Hematopoietic multipotent progenitor cell treated with erythropoietin and hydrocortisone succinate and interleukin-3 and kit ligand, for 6 days (in vitro differentiated cells): Measurements from ENCODE around the gene KCNQ5.
A peak's percentile ranks its signal among the peaks of the same experiment; 100 is the strongest.

ENCODE experiments used
- DNase-seq: peaks from one replicate; pipeline ENCODE4 v3.0.0-alpha.2; 2015

Gene KCNQ5

GRCh38 chr6:73027691-73028090 is 405.8 kb downstream of the KCNQ5 start:
- no peak for DNase-seq

GRCh38 chr6:73028124-73028766 is 406.4 kb downstream of the KCNQ5 start:
- peak; percentile 6 for DNase-seq

GRCh38 chr6:73028893-73029450 is 407.1 kb downstream of the KCNQ5 start:
- DNase-seq = no peak

DNA sequence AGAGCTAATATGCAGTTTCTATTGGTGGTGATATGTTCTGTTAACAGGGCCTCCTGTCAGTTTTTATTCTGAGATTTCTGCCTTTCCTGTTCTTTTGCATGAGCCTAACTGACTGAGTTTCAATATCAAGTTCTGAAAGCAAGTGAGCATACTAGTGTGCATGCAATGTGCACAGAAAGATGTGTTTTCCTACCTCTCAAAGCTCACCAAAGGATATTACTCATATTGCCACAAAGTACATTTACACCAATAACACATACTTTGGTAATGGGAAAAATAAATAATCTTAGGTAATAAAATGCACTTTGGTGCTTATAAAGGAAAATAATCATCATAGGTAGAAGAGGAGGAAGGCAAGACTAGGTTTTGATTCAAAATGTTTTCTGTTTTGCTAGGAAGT is 408.4 kb downstream of the KCNQ5 start:
- no peak for DNase-seq

GRCh38 chr6:73030791-73031782 is 409.2 kb downstream of the KCNQ5 start:
- DNase-seq = no peak

GRCh38 chr6:73032586-73032985 is 410.7 kb downstream of the KCNQ5 start:
- no peak for DNase-seq

DNA sequence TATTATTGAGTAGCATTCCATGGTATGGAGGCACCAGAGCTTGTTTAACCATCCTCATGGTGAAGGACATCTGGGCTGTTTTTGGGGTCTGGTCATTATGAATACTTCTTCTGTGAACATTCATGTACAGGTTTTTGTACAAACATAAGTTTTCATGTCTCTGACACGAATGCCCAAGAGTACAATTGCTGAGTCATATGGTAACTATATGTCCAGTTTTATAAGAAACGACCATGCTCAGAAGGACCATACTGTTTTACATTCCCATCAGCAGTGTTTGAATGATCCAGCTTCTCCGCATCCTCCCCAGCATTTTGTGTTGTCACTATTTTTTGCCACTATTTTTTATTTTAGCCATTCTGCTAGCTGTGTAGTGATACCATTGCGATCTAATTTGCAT is 414.8 kb downstream of the KCNQ5 start:
- DNase-seq = no peak

DNA sequence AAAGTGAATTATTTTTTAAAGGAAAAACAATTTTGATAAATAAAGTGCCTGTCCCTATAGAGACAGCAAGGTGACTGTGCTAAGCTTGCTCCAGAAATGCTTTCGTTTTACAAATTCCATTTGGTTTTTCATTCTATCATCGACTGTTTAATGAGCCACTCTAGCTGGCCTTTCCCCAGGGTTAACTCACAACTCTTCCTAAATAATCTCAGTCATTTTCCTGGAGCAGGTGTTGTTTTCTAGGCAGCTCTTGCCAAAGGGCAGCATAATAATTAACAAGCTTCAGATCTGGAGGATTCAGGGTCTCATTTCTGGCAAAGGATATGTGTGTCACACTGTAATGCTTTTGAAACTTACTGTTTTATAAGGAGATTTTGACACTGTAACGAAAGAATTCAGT is 419.2 kb downstream of the KCNQ5 start:
- no peak for DNase-seq

DNA sequence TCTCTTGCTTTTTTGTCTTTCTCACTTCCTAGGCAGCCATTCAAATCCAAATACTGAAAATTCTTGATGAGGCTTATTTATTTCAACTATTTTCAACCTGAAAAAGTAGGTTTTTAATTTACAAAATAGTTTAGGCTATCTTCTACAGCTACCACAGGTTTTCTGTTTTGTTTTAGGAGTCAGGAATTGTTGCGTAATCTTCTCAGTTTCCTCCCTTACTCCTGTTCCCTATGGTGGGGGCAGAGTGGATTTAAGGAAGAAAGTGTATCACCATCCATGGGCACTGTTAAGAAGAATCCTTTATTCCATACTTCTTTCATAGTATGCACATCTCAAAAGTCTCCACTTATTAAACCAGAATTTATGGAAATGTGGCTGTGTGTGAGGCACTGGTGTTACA is 421.0 kb downstream of the KCNQ5 start:
- DNase-seq = no peak

GRCh38 chr6:73043446-73043845 is 421.6 kb downstream of the KCNQ5 start:
- DNase-seq = no peak

GRCh38 chr6:73045609-73046008 is 423.7 kb downstream of the KCNQ5 start:
- no peak for DNase-seq

DNA sequence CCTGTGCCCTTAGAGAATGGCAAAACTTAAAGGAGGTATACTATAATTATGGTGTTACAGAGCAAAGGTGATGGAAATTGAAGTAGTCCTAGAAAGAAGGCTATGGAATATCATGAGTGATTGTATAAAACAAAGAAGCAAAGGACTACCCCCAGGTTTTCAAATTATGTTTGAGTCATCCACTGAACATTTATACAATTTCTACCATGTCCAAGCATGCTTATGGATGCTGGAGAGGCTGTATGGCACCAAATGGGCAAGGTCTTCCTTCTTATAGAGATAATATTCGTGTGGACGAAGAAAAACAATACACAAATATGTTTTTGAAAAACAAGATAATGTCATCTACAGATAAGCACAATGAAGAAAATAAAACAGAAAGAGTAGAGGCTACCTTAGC is 425.9 kb downstream of the KCNQ5 start:
- DNase-seq = no peak

- no peak for DNase-seq
Measured at GRCh38 chr6:73049971-73050594, 428.2 kb downstream of the KCNQ5 start.

GRCh38 chr6:73050706-73051105 is 428.8 kb downstream of the KCNQ5 start:
- no peak for DNase-seq

DNA sequence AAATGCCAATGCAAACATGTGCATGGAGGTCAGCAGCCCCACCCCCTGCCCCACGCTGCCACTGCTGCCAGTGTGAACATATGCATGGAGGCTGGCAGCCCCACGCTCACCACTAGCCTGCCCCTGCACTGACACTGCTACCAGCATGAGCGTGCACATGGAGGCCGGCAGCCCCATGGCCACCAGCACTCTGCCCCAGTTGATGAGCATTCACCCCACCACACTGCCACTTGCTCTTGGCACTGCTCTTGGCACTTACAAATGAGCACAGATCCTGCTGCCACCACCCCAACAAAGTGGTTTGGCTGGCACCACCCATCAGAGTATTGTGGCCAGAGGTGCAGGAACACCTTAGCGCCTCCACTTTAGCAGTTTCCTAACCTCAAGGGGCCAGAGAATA is 429.3 kb downstream of the KCNQ5 start:
- DNase-seq = no peak

DNA sequence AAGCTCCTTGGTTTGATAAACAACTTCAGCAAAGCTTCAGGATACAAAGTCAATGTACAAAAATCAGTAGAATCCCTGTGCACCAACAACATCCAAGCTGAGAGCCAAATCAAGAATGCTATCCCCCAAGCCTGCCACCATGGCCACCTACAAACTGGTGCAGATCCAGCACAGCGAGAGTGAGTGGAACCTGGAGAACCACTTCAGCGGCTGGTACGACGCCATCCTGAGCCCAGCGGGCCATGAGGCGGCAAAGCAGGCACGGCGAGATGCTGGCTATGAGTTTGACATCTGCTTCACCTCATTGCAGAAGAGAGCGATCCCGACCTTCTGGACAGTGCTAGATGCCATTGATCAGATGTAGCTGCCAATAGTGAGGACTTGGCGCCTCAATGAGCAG is 433.1 kb downstream of the KCNQ5 start:
- no peak for DNase-seq

DNA sequence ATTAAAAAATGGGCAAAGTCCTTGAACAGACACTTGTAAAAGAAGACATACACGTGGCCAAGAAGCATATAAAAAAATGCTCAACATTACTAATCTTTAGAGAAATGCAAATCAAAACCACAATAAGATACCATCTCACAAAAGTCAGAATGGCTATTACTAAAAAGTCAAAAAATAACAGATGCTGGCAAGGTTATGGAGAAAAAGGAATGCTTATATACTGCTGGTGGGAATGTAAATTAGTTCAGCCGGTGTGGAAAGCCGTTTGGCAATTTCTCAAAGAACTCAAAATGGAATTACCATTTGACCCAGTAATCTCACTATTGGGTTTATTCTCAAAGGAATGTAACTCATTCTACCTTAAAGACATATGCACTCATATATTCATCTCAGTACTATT is 436.9 kb downstream of the KCNQ5 start:
- no peak for DNase-seq

DNA sequence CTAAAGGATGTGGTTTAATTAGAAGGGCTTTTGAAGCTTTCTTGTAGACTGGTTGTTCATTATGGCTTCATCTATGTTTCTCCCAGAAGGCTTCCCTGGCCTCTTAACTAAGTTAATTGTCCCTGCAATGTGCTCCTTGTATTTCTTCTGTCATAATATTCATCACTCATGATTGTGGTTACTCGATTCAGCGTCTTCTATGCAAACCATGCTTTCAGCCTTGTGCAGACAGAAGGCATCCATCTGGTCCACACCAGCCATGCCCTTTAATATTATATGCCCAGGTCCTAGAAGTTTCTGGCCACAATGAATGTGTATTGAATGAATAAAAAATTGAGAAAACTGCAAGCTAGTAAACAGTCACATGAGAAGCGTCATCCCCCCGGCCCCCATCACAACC is 440.3 kb downstream of the KCNQ5 start:
- no peak for DNase-seq

GRCh38 chr6:73062837-73063236 is 441.0 kb downstream of the KCNQ5 start:
- DNase-seq = no peak

DNA sequence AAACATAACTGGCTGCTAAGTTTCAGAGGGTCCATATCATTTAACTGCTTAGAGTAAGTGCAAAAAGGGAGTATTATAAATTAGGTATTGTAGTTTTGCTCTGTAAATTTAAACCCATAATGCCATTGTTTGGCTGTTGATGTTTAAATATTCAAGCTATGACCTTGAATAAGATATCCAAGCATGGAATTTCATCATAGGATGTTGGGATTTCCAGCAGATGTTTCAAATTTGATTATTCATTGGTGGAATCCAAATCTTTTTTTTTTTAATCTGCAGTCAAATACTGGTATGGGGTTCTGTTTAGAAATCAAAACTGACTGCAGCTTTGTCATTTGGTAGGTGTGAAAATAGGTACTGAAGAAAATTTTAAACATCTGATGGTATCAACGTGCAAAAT is 442.4 kb downstream of the KCNQ5 start:
- no peak for DNase-seq

GRCh38 chr6:73073238-73073637 is 451.4 kb downstream of the KCNQ5 start:
- DNase-seq = no peak

DNA sequence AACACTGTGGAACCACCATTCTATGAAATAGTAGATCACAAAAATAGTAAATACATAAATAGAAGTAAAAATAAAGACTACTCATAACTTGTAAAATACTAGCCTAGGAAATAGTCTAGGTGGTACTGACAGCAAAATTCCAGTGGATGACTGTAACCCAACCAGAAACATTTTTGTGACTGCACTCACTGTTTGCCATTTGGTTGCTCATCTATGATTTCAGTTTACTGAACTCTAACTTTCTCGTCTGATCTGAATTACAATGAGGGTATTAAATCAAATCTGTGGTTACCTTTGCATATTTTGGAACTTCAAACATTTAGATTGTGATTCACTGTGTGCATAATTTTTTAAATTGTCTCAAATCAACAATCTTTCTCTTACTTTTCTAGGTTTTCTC is 452.3 kb downstream of the KCNQ5 start:
- DNase-seq = no peak

- DNase-seq = no peak
Measured at GRCh38 chr6:73076211-73076954, 454.5 kb downstream of the KCNQ5 start.
